ENCODE measurements around the gene CUBN.

The CUBN gene

GRCh38 chr10:17038627-17039026, 91.0 kb downstream of the CUBN start:
- TF ChIP-seq, protein P1, sequence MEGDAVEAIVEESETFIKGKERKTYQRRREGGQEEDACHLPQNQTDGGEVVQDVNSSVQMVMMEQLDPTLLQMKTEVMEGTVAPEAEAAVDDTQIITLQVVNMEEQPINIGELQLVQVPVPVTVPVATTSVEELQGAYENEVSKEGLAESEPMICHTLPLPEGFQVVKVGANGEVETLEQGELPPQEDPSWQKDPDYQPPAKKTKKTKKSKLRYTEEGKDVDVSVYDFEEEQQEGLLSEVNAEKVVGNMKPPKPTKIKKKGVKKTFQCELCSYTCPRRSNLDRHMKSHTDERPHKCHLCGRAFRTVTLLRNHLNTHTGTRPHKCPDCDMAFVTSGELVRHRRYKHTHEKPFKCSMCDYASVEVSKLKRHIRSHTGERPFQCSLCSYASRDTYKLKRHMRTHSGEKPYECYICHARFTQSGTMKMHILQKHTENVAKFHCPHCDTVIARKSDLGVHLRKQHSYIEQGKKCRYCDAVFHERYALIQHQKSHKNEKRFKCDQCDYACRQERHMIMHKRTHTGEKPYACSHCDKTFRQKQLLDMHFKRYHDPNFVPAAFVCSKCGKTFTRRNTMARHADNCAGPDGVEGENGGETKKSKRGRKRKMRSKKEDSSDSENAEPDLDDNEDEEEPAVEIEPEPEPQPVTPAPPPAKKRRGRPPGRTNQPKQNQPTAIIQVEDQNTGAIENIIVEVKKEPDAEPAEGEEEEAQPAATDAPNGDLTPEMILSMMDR (conservative IDR thresholded peaks at IDR 0.05; ENCODE audit: low read depth, low read length) = no peak
- DNase-seq (ENCODE audit: low read depth) = no peak
- no peak overlapping the region for H3K4me3 ChIP-seq (ENCODE audit: low read length)

DNA sequence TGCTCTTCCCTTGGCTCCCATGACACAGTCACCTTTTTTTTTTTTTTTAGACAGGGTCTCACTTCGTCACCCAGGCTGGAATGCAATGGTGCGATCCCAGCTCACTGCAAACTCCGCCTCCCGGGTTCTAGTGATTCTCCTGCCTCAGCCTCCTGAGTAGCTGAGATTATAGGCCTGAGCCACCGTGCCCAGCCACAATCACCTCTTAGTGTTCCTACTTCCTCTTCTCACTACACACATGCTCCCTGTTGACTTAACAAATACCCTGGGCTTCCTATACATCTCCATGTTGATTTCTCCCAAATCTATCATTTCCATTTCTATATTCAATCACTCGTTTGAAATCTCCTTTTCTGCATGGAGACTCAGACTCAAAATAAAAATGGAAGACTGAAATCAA, 91.7 kb downstream of the CUBN start:
- TF ChIP-seq, protein P1 (conservative IDR thresholded peaks at IDR 0.05; ENCODE audit: low read depth, low read length) = no peak
- no peak overlapping the region for H3K4me3 ChIP-seq (ENCODE audit: low read length)
- no peak for DNase-seq (ENCODE audit: low read depth)

DNA sequence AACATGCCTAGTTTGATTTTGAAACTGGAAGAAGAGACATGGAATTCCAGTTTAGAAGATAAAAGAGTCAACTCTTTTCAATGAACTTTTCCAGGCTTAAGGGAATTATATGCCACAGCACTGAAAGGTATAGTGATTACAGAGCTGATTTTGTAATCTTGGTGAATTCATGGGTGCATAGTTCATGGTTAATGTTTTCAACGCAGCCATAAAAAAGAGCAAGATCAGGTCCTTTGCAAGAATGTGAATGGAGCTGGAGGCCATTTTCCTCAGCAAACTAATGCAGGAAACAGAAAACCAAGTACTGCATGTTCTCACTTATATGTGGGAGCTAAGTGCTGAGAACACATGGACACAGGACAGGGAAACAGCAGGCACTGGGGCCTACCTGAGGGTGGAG, 94.2 kb downstream of the CUBN start:
- no peak overlapping the region for H3K4me3 ChIP-seq (ENCODE audit: low read length)
- TF ChIP-seq, protein P1 (conservative IDR thresholded peaks at IDR 0.05; ENCODE audit: low read depth, low read length) = no peak
- DNase-seq (ENCODE audit: low read depth) = no peak

DNA sequence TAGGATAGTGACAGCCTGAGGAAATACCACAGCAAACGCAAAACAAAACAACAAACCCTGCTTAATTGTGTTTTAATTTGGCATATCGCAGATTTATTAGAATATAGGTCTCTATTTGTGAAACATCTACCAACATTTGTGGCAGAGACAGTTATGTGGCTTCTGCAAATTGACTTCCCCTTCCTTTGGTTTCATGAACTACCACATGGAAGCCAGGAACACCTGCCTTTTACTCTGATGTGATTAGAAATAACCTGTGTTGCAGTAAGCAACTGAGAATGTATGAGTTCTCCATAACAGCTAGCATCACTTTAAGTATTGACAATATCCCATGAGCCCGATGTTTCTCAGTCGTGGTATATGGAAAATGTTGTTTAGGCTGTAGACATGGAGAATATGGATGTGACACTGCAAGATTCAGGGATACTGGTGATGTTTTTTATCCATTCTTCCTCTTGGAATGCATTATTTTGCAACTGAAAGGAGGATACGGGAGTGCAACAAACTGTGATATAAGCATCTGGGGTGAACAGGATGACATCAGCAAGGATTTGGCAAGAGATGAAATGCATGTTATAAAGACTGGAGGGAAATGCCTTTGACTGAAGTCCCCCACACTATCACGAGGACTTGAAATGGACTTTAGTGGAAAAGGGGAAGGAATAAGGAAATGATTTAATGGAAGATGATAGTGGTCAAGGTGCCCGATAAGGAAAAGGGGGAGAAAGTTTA, 95.9 kb downstream of the CUBN start:
- DNase-seq (ENCODE audit: low read depth) = no peak
- TF ChIP-seq, protein P1 (conservative IDR thresholded peaks at IDR 0.05; ENCODE audit: low read depth, low read length) = no peak
- H3K4me3 ChIP-seq (ENCODE audit: low read length) = no peak overlapping the region

DNA sequence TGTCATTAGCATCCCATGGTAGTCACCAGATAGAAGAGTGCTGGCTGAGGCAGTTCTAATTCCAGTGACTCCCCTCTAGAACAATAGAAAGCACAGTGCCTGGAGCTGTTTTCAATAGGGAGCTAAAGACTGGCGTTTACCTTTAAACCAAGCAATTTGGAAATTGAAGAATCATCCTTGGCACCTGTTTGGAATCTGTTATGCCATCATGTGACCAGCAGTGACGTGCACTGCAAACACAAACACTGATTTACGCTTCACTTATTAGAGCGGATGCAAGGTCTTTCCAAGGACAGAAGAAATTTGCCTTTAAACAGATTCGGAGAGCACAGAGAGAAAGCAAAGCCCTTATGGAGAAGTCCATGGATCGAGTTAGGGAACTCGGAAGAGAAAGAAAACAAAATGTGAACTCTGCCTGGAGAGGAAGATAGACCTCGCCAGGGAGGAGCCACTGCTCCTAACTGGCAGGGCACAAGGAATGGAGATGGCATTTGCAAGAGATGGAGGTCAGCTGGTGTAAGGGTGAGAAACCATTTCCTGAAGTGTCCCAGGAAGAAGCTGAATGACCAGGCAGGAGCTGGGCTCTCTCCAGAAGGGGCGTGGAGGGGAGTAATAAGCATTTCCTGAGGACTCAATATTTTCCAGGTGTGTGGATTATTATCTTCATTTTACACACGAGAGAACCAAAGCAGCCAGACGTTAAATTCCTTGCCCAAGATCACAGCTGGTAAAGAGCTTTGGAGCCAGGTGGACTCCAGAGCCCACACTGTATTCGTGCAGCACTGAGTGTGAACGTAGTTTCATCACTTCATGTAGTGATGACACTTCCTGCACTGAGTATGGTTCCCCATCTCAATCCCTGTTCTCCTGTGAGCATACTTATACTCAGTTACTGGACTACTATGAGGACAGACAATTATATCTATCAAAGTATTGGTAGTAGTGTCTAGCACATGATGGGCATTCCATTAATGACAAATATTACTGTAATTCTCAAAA, 97.7 kb downstream of the CUBN start:
- TF ChIP-seq, protein P1 (conservative IDR thresholded peaks at IDR 0.05; ENCODE audit: low read depth, low read length) = no peak
- H3K4me3 ChIP-seq (ENCODE audit: low read length) = no peak overlapping the region
- DNase-seq (ENCODE audit: low read depth) = no peak

- DNase-seq (ENCODE audit: low read depth) = no peak
- TF ChIP-seq, protein P1 (conservative IDR thresholded peaks at IDR 0.05; ENCODE audit: low read depth, low read length) = no peak
- H3K4me3 ChIP-seq (ENCODE audit: low read length) = peak overlapping the region; percentile 1
Measured at GRCh38 chr10:17029581-17030271, 99.9 kb downstream of the CUBN start.

All from retinal pigment epithelial cell (primary cell).